SHP77 treated with DMSO at 0.1 percent for 48 hours (cell line): Measurements from ENCODE around the gene BBOF1.

ENCODE experiments used
- DNase-seq: peaks from one replicate; lab custom pipeline; 2025; lab: John Stamatoyannopoulos, UW

Gene BBOF1

GRCh38 chr14:74034572-74034971 is 15.4 kb downstream of the BBOF1 start:
- DNase-seq = no peak

DNA sequence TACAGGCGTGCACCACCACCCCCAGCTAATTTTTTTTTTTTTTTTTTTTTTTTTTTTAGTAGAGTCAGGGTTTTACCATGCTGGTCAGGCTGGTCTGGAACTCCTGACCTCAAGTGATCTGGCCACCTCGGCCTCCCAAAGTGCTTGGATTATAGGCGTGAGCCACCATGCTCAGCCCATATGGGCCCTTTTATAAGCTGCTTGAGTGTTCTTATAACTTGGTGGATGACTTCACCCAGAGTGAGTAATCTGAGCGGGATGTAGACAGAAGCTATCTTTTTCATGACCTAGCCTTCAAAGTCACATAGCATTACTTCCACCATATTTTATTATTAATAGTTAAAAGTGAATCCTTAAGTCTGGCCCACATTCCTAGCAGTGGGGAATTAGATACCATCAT is 16.4 kb downstream of the BBOF1 start:
- DNase-seq = no peak

DNA sequence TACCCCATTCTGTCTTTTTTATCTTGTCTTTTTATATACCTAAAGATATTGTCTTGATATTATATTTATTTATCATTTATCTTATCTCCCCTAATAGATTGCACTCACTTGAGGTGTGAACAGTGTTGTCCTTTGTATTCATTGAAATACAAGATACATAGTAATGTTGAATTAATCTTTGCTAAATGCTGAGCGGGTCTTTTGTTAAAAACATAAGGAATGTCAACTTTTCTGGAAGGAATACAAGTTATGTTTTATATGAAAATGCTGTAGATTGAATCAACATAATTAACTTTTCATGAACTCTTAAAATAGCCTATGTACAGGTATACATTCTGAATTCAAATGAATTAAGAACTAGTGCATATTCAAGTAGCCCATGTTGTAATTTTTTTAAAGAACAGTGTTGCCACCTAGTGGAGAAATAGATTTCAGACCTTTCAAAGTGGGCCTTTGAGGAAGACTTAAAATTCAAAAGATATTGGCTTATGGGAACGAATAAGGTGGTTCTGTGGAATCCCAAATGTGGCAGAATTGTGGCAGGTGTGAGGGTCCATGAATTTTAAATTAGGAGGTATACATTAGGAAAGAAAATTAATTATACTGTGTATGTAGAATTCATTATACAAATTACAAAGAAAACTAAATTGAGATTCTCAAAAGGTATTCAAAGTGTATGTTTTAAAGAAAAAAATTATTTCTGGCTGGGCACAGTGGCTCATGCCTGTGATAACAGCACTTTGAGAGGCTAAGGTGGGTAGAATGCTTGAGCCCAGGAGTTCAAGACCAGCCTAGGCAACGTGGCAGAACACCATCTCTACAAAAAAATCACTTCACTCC is 19.1 kb downstream of the BBOF1 start:
- DNase-seq = peak; percentile 37

GRCh38 chr14:74042296-74042695 is 23.1 kb downstream of the BBOF1 start:
- DNase-seq = no peak

GRCh38 chr14:74045522-74045921 is 26.4 kb downstream of the BBOF1 start:
- DNase-seq = no peak

DNA sequence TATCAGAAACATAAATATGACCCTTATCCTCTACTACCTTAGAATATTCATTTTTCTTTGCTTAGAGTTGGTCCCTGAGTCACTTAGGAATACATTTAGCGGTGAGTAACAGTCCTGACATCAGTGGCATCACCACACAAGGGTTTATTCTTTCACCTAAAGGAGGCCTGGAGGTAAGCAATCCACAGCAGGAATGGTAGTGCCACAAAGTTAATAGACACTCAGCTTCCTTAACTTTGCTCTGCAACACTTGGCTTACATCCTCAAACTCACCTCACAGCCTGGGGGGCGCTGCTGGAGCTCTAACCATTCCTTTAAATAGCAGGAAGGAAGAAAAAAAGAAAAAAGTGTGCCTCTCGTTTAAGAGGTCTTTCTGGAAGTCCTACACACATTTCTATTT is 29.1 kb downstream of the BBOF1 start:
- no peak for DNase-seq

- DNase-seq = no peak
Observed at GRCh38 chr14:74049876-74050495, 30.8 kb downstream of the BBOF1 start.

- no peak for DNase-seq
Observed at GRCh38 chr14:74062809-74063150, 43.6 kb downstream of the BBOF1 start.

- no peak for DNase-seq
Observed at GRCh38 chr14:74064426-74064825, 45.3 kb downstream of the BBOF1 start.

- no peak for DNase-seq
Observed at GRCh38 chr14:74064883-74065282, 45.7 kb downstream of the BBOF1 start.

DNA sequence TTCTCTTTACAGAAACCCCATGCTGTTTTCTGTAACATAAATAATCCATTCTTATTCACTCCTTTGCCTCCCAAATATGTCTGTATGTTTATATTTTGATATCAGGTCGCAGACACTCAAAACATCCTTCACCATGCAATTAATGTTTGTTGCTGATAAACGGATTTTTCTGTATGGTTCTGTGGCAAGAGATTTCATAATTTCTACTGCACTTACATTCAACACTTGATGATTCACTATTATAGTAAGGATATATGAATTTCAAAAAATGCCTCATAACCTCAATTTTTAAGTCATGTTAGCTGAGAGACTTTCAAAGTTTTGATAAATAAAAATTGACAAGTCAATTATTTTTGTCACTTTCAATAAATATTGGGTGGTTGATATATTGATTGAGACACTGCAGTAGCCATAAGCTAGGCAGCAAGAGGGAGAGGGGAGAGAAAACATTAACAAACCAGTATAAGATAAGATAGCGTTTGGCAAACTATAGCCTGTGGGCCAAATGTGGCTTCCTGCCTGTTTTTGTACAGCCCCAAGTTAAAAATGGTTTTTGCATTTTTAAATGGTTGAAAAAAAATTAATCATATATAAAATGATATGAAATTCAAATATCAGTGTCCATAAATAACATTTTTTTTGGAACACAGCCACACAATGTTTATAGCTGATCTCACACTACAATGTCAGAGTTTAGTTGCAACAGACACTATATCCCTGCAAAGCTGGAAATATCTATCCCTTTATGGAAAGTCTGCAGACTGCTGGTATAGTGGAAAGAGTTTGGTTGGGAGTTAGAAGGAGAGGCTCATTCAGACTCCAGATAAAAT is 46.8 kb downstream of the BBOF1 start:
- no peak for DNase-seq

- DNase-seq = no peak
Observed at GRCh38 chr14:74077401-74077800, 58.3 kb downstream of the BBOF1 start.

DNA sequence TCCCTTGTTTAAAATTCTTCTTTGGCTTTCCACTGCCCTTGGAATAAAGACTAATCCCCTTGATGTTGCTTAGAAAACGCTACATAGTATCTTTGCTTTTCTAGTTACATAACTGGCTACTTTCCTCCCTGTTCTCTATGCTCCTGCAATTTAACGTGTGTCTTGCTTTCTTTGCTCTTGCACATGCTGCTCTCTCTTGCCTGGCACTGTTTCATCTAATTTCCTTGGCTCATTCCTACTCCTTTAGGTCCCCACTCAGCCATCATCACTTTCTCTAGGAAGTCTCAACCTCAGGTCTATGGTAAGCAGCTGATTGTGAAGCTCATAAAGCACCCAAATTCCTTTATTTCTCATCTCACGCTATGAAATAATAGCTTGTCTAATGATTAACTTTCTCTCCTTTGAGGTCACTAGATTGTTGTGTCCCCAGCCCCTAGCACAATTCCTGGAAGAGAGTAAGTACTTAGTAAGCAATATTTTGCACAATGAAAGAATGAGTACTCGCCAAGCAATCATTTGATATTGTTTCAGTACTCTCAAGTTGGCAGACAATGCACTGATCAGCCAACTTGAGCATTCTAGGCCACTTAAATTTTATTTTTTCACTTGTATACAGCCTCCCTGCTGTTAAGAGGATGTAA is 61.8 kb downstream of the BBOF1 start:
- no peak for DNase-seq

DNA sequence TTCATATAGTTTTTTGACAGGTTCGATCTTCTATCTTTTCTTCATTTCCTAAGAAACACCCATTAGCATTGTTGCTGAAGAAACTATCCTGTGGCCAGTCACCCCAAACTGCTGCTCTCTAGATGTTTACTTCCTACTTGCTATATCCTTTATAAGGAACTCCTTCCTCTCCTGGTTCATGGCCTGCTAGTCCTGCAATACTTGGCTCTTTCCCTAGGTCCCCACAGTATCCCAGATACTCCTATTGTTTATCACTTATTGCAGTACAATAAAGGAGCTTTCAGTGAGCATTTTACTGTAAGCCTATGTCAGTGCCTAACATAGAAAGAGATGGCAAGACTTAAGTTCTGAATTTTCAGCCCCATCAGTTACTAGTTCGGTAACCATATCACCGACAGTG is 62.3 kb downstream of the BBOF1 start:
- DNase-seq = no peak

DNA sequence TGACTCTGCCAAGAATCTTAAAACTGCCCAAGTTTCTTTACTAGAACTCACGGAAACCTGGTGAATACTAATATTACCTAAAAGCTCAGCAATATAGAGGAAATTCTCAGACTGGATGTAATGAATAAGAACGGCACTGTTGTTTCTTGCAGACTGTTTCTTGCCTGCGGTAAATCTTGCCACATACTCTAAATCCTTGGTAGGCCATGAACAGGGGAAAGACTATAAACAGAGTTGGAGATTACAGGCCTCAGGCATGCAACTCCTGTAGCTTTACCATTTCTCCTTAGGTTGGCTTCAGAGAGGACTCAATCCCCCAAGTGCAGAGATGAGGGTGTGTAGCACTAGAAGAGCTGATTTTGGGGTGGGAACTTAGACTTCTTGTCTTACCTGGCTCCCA is 64.0 kb downstream of the BBOF1 start:
- no peak for DNase-seq

GRCh38 chr14:74083784-74084276 is 64.7 kb downstream of the BBOF1 start:
- DNase-seq = no peak

GRCh38 chr14:74084277-74085046 is 65.3 kb downstream of the BBOF1 start, which contains the start of the genes ALDH6A1 and LIN52:
TSS of gene ALDH6A1 (minus strand) at chr14:74084453. CDS start at chr14:74084394, 59 bp downstream.
TSS of gene LIN52 (plus strand) at chr14:74084956. CDS start at chr14:74084975, 19 bp downstream.
- DNase-seq = peak; percentile 99

DNA sequence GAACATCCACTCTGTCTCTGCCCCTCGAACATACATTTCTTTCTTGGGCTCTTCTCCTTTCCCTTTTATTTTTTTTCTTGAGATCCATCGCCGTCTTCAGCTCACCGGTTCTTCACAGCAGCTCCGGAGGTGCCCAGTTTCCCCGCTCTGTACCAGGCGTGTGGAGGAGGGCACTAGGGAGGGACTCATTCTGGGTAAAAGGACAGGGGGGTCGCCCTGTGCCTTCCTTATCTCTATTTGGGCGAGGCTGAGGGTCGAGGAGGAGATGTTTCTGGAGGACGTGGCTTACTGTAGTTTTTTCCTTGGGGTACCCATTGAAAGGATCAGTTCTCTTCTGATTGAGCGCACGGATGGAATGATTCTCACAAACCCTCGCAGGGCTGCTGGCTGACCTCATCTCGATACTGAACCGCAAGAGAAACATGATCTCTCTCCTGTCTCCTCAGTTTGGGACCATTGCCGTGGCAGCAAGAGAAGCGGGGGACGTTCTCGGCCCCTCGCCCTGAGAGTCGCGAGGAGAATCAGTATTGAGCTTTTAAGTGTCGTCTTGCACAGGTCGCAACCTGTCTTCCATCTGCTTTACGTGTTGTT is 66.0 kb downstream of the BBOF1 start:
- no peak for DNase-seq

DNA sequence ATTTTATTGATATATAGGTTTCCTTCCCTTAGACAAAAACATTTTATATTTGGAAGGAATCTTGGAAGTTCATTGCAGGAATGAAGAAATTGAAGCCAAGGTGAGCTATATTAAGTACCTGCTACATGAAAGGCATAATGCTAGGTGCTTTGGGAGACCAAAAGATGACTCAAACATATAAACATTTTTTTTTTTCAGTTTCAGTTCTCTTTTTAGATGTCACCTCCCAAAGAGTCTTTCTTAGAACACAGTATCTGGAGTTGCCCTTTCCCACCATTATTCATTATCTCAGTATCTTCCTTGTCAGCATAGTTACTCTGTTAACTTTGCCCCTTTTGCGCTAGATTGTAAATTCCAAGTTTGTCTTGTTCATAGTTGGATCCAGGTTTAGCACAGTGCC is 66.7 kb downstream of the BBOF1 start:
- no peak for DNase-seq

- no peak for DNase-seq
Observed at GRCh38 chr14:74089251-74090020, 70.3 kb downstream of the BBOF1 start.
